ENCODE results near the gene CMC2. TPM values are rescaled to one million over a fixed set of nuclear protein-coding genes. Genes with fewer than 3 reads are reported as not detected.

The CMC2 gene
- total RNA-seq, 1 donor: 30.7 TPM

- DNase-seq (ENCODE audit: low read depth): no peak
- no peak overlapping the region for H3K4me3 ChIP-seq (ENCODE audit: low read depth, low read length)
- TF ChIP-seq, protein P1, sequence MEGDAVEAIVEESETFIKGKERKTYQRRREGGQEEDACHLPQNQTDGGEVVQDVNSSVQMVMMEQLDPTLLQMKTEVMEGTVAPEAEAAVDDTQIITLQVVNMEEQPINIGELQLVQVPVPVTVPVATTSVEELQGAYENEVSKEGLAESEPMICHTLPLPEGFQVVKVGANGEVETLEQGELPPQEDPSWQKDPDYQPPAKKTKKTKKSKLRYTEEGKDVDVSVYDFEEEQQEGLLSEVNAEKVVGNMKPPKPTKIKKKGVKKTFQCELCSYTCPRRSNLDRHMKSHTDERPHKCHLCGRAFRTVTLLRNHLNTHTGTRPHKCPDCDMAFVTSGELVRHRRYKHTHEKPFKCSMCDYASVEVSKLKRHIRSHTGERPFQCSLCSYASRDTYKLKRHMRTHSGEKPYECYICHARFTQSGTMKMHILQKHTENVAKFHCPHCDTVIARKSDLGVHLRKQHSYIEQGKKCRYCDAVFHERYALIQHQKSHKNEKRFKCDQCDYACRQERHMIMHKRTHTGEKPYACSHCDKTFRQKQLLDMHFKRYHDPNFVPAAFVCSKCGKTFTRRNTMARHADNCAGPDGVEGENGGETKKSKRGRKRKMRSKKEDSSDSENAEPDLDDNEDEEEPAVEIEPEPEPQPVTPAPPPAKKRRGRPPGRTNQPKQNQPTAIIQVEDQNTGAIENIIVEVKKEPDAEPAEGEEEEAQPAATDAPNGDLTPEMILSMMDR (IDR thresholded peaks at IDR 0.05; ENCODE audit: insufficient read depth, low read depth, low read length): no peak
Observed at GRCh38 chr16:80990978-80991377, 15.7 kb downstream of the CMC2 start.

GRCh38 chr16:80990577-80990976, 16.1 kb downstream of the CMC2 start:
- H3K4me3 ChIP-seq (ENCODE audit: low read depth, low read length): no peak overlapping the region
- DNase-seq (ENCODE audit: low read depth): no peak
- TF ChIP-seq, protein P1 (IDR thresholded peaks at IDR 0.05; ENCODE audit: insufficient read depth, low read depth, low read length): no peak

DNA sequence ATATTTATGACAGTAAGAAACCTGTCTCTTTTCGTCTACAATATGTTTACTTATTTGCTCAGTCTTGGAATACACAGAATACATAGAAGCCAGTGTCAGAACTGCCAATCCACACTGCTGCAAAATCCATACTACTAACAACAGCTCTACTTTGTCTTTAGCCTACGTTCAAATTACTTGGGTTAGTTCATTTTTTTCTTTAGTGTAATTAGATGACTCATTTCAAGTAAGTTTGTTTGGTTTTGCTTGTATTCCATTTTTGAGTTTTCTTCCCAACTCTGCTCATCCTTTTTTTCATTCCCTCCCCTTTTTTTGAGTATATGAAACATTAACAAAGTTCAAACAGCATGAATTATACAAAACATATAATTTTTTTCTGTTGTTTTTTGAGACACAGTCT, 16.9 kb downstream of the CMC2 start:
- no peak for DNase-seq (ENCODE audit: low read depth)
- TF ChIP-seq, protein P1 (IDR thresholded peaks at IDR 0.05; ENCODE audit: insufficient read depth, low read depth, low read length): no peak
- no peak overlapping the region for H3K4me3 ChIP-seq (ENCODE audit: low read depth, low read length)

DNA sequence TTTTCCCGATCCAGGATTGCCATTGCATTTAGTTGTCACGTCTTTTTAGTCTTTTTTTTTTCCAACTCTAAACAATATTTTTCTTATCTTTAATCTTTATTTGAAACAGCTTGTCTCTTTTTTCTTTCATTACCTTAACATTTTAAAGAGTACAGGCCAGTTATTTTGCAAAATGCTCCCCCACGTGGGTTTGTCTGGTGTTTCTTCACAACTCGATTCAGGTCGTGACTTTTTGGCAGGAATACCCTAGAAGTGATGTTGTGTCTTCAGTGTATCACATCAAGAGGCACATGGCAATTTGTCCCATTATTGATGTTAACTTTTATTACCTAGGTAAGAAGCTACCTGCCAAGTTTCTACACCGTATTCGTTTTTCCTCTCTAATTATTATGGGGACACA, 17.9 kb downstream of the CMC2 start:
- no peak for DNase-seq (ENCODE audit: low read depth)
- TF ChIP-seq, protein P1 (IDR thresholded peaks at IDR 0.05; ENCODE audit: insufficient read depth, low read depth, low read length): no peak
- H3K4me3 ChIP-seq (ENCODE audit: low read depth, low read length): no peak overlapping the region

- TF ChIP-seq, protein P1 (IDR thresholded peaks at IDR 0.05; ENCODE audit: insufficient read depth, low read depth, low read length): no peak
- H3K4me3 ChIP-seq (ENCODE audit: low read depth, low read length): peak overlapping the region; percentile 24
- peak; percentile 88 for DNase-seq (ENCODE audit: low read depth)
Observed at GRCh38 chr16:80986557-80986956, 20.1 kb downstream of the CMC2 start.

DNA sequence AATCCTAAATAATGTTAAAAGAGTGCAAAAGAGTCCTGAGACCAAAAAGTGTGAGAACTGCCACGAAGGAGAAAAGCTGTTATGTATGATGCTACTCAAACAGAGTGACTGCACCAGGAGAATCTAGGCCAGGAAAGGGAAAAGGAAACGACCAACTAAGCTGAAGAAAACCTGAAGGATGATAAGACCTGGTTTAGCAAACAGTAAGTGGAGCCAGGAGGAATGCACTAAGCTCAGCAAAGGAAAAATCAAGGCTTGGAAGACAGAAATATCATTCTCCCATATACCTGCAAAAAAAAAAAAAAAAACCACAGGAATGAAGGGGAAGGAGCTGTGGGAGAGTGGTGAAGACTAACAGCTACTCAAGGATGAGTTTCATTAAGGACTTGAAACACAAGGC, 21.1 kb downstream of the CMC2 start:
- DNase-seq (ENCODE audit: low read depth): no peak
- no peak overlapping the region for H3K4me3 ChIP-seq (ENCODE audit: low read depth, low read length)
- TF ChIP-seq, protein P1 (IDR thresholded peaks at IDR 0.05; ENCODE audit: insufficient read depth, low read depth, low read length): no peak

- TF ChIP-seq, protein P1 (IDR thresholded peaks at IDR 0.05; ENCODE audit: insufficient read depth, low read depth, low read length): no peak
- DNase-seq (ENCODE audit: low read depth): no peak
Observed at GRCh38 chr16:80984124-80984892, 22.4 kb downstream of the CMC2 start.

More at GRCh38 chr16:80984124-80984892, 22.4 kb downstream of the CMC2 start:
- no peak overlapping the region for H3K4me3 ChIP-seq (ENCODE audit: low read depth, low read length)
